ENCODE measurements around the gene UHRF1. TPM values are rescaled to one million over a fixed set of nuclear protein-coding genes. Genes with fewer than 3 reads are reported as not detected.
A peak's percentile ranks its signal among the peaks of the same experiment; 100 is the strongest.

The UHRF1 gene
- total RNA-seq, 1 donor: 34.1 TPM

DNA sequence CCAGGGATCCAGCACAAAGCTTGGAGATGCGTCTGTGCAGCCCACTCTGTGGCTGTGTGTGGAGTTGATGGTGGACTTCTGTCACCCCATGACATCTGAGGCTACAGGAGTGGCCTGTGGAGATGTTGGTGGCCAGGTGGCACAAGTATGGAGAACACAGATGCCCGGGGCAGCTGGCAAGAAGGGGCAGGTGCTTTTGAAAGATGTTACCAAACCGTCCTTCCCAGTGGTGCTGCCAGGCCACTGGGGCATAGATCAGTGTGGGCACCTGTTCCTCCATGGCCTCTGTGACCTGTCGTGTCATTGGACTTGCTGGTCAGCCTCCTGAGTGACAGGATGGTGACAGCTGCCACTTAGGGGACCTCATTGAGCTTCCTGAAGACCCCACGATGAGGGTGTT is 95.8 kb downstream of the UHRF1 start:
- no peak for TF ChIP-seq CTCF (IDR thresholded peaks at IDR 0.05; ENCODE audit: insufficient read depth, low read depth, low read length)
- H3K4me3 ChIP-seq (ENCODE audit: low read depth, low read length): no peak overlapping the region
- DNase-seq (ENCODE audit: low read depth): no peak

DNA sequence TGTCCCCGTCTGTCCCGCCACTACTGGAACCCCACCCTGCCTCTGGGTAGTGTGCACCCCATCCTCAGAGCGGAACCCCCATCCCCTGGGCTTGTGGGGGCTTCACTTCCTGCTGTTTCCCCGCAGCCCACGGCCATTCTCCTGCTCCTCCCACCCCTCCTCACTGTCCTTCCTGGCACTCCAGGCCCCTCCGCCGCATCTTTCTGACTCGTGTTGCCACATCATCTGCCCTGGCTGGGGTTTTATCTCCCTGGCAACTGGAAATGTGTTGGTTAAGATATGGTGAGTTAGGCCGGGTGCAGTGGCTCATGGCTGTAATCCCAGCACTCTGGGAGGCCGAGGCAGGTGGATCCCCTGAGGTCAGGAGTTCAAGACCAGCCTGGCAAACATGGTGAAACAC is 96.9 kb downstream of the UHRF1 start:
- DNase-seq (ENCODE audit: low read depth): peak; percentile 52
- no peak for TF ChIP-seq CTCF (IDR thresholded peaks at IDR 0.05; ENCODE audit: insufficient read depth, low read depth, low read length)
- no peak overlapping the region for H3K4me3 ChIP-seq (ENCODE audit: low read depth, low read length)

- H3K4me3 ChIP-seq (ENCODE audit: low read depth, low read length): no peak overlapping the region
- no peak for TF ChIP-seq CTCF (IDR thresholded peaks at IDR 0.05; ENCODE audit: insufficient read depth, low read depth, low read length)
- no peak for DNase-seq (ENCODE audit: low read depth)
Observed at GRCh38 chr19:5006821-5007220, 97.5 kb downstream of the UHRF1 start.

Small RNA genes lying within 50 kb of the gene (small RNA-seq; reads per million reads assigned to genes)
- not detected for gene MIR4747

Other genes starting within 250 kb of the UHRF1 start
- 179 and 205 TPM in 2 replicates for gene MYDGF, start 239.2 kb upstream of the UHRF1 start, total RNA-seq
- 30.7 and 47.0 TPM in 2 replicates for gene DPP9, start 185.7 kb upstream of the UHRF1 start, total RNA-seq
- 12.6 and 13.8 TPM in 2 replicates for gene FEM1A, start 117.8 kb upstream of the UHRF1 start, total RNA-seq
- gene TICAM1, start 77.8 kb upstream of the UHRF1 start, total RNA-seq: 3.2 and 3.5 TPM in 2 replicates
- 191 and 193 TPM in 2 replicates for gene PLIN3, start 41.8 kb upstream of the UHRF1 start, total RNA-seq
- gene ARRDC5, start 6.6 kb upstream of the UHRF1 start, total RNA-seq: 0.32 TPM in 1 of 2 replicates, not detected in the other
- gene KDM4B, start 59.6 kb downstream of the UHRF1 start, total RNA-seq: 17.7 TPM in 2 replicates

Measured in fibroblast of villous mesenchyme (primary cell).